Stomach (tissue), 4 donors: Measurements from ENCODE around the gene MAST4.

Experiments used
- EP300 ChIP-seq: sonication (generic); formaldehyde crosslinking; IDR thresholded peaks from one replicate; pipeline ENCODE4 v1.6.1; 2017; ENCODE audit warnings: antibody characterized with exemption
- POLR2A ChIP-seq, 4 donors: fragments of 450-650 bp; IDR thresholded peaks; one replicate each; pipeline ENCODE4 v1.6.1; 2016; ENCODE audit warnings: antibody characterized with exemption in 4 of 4, control low read depth in 2 of 4, mild to moderate bottlenecking in 1 of 4, moderate library complexity in 1 of 4
- POLR2AphosphoS5 ChIP-seq, 3 donors: sonication (generic); formaldehyde crosslinking; IDR thresholded peaks; one replicate each; pipeline ENCODE4 v1.6.1; 2016; ENCODE audit warnings: antibody characterized with exemption in 3 of 3
- TF ChIP-seq, protein P1 (sequence below), 7 experiments: fragments of 450-650 bp in 4 of 7; fragments of 200-600 bp in 3 of 7; sonication (generic) in 3 of 7; IDR thresholded peaks; one replicate each; pipeline ENCODE4 v1.5.1; 2016 to 2019; ENCODE audit warnings: antibody characterized with exemption in 7 of 7, control low read depth in 2 of 7, mild to moderate bottlenecking in 1 of 7

DNA sequence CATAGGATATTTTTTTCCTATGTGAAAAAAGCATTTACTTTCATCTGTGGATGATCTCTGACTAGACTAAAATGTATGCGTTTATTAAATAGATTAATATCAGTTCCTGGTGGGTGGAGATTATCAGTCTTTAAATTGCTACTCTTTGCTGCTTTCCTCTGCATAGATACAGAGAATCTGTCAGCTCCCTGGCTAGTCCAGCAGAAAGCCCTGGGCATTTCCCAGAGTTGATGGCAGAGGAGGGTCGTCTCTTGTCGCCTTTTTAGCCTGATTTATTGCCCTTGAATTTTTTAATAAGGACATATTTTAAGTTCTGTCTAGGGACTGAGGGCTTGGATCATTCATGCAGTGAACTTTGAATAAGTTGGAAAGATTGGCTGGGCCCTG lies 434.9 kb downstream of the MAST4 start:
- TF ChIP-seq POLR2A (IDR thresholded peaks at IDR 0.05) (no peak), POLR2AphosphoS5 (IDR thresholded peaks at IDR 0.05) (no peak), EP300 (no peak)
- TF ChIP-seq, protein P1, sequence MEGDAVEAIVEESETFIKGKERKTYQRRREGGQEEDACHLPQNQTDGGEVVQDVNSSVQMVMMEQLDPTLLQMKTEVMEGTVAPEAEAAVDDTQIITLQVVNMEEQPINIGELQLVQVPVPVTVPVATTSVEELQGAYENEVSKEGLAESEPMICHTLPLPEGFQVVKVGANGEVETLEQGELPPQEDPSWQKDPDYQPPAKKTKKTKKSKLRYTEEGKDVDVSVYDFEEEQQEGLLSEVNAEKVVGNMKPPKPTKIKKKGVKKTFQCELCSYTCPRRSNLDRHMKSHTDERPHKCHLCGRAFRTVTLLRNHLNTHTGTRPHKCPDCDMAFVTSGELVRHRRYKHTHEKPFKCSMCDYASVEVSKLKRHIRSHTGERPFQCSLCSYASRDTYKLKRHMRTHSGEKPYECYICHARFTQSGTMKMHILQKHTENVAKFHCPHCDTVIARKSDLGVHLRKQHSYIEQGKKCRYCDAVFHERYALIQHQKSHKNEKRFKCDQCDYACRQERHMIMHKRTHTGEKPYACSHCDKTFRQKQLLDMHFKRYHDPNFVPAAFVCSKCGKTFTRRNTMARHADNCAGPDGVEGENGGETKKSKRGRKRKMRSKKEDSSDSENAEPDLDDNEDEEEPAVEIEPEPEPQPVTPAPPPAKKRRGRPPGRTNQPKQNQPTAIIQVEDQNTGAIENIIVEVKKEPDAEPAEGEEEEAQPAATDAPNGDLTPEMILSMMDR (IDR thresholded peaks at IDR 0.05), result no peak
